H1 (cell line): ENCODE data around the gene GALNT17. TPM values are rescaled to one million over a fixed set of nuclear protein-coding genes. Genes with fewer than 3 reads are reported as not detected.

Source experiments
- CTCF ChIA-PET: fragments of 300-600 bp; sonication (Branson Sonifier 250); formaldehyde crosslinking; loops from one replicate; lab custom pipeline; 2021; ENCODE audit not compliant: partially characterized antibody; lab: Charles Lee
- POLR2A ChIA-PET: fragments of 300-600 bp; sonication (Branson Sonifier 250); formaldehyde crosslinking; loops from one replicate; lab custom pipeline; 2021; ENCODE audit warnings: inconsistent platforms; ENCODE audit not compliant: partially characterized antibody; lab: Charles Lee
- DNase-seq, 2 experiments: peaks; one replicate each; pipeline versions ENCODE4 v3.0.0 to v3.0.0-alpha.2; 2010 to 2022; ENCODE audit warnings: low spot score in 2 of 2, low read depth in 1 of 2, mixed read lengths in 1 of 2
- FAIRE-seq: peaks from 2 replicates; lab custom pipeline; 2011; peaks lifted over from hg19 to GRCh38; lab: Jason Lieb, UNC
- H2AFZ ChIP-seq: 2 replicates; pipeline ENCODE4 v1.8.1; 2012; ENCODE audit warnings: low read length, inconsistent platforms
- H2AK5ac ChIP-seq: 2 replicates; pipeline ENCODE4 v1.6.1; 2013; ENCODE audit warnings: low read depth, low read length
- H2BK120ac ChIP-seq: replicated peaks from 2 replicates; pipeline ENCODE3; 2013; ENCODE audit warnings: low read depth, low read length, inconsistent platforms
- H2BK12ac ChIP-seq: 2 replicates; pipeline ENCODE4 v1.6.1; 2013; ENCODE audit warnings: low read depth, low read length
- H2BK15ac ChIP-seq: 2 replicates; pipeline ENCODE4 v1.6.1; 2013; ENCODE audit warnings: low read length
- H2BK20ac ChIP-seq: 2 replicates; pipeline ENCODE4 v1.6.1; 2013; ENCODE audit warnings: low read length
- H2BK5ac ChIP-seq: 2 replicates; pipeline ENCODE4 v1.6.1; 2013; ENCODE audit warnings: low read depth, low read length
- H3K14ac ChIP-seq: 2 replicates; pipeline ENCODE4 v1.6.1; 2013; ENCODE audit warnings: inconsistent platforms; ENCODE audit not compliant: insufficient read length
- H3K18ac ChIP-seq: 2 replicates; pipeline ENCODE4 v1.6.1; 2013; ENCODE audit warnings: low read length; ENCODE audit errors: extremely low read depth
- H3K23ac ChIP-seq: 2 replicates; pipeline ENCODE4 v1.6.1; 2013; ENCODE audit warnings: inconsistent platforms; ENCODE audit not compliant: insufficient read length
- H3K23me2 ChIP-seq: 2 replicates; pipeline ENCODE4 v1.6.1; 2013; ENCODE audit warnings: low read depth, low read length
- H3K27ac ChIP-seq: 2 replicates; pipeline ENCODE4 v1.6.1; 2011; ENCODE audit warnings: low read depth, low read length, inconsistent platforms
- H3K27me3 ChIP-seq, 4 experiments: replicated peaks in 1 of 4; 1 replicate in 1 of 4; 2 replicates in 3 of 4; pipeline versions ENCODE4 v1.6.1 to v1.8.1; 2011 to 2013; ENCODE audit warnings: low read length in 3 of 4, mild to moderate bottlenecking in 3 of 4, inconsistent platforms in 2 of 4, mixed read lengths in 2 of 4, moderate library complexity in 1 of 4; ENCODE audit not compliant: control insufficient read depth in 3 of 4, insufficient read depth in 3 of 4; ENCODE audit errors: extremely low read depth in 1 of 4
- H3K36me3 ChIP-seq, 4 experiments: 2 replicates each; pipeline versions ENCODE4 v1.6.1 to v1.8.1; 2011 to 2013; ENCODE audit warnings: mild to moderate bottlenecking in 4 of 4, low read length in 3 of 4, moderate library complexity in 2 of 4, control low read depth in 1 of 4, inconsistent platforms in 1 of 4; ENCODE audit not compliant: insufficient read depth in 4 of 4, control insufficient read depth in 2 of 4
- H3K4ac ChIP-seq: replicated peaks from 2 replicates; pipeline ENCODE3; 2013; ENCODE audit warnings: low read length, low read depth, mixed read lengths, inconsistent platforms; ENCODE audit not compliant: insufficient read length
- H3K4me1 ChIP-seq, 4 experiments: replicated peaks in 1 of 4; 1 replicate in 1 of 4; 2 replicates in 3 of 4; pipeline versions ENCODE4 v1.6.1 to v1.8.1; 2011 to 2013; ENCODE audit warnings: low read length in 3 of 4, inconsistent platforms in 2 of 4, mixed read lengths in 1 of 4; ENCODE audit not compliant: insufficient read depth in 4 of 4, control insufficient read depth in 3 of 4
- H3K4me2 ChIP-seq, 2 experiments: 2 replicates each; pipeline versions ENCODE4 v1.6.1 to v1.8.1; 2011 to 2013; ENCODE audit warnings: low read depth in 2 of 2, low read length in 2 of 2, control low read depth in 1 of 2, inconsistent platforms in 1 of 2, mild to moderate bottlenecking in 1 of 2; ENCODE audit not compliant: insufficient read depth in 1 of 2
- H3K4me3 ChIP-seq, 4 experiments: fragments of 200-600, 300-600 bp in 1 of 4; sonication (generic), shearing (Covaris generic), sonication (Bioruptor Twin) in 1 of 4; 2 replicates each; pipeline versions ENCODE4 v1.5.1 to v1.8.1; 2011 to 2016; ENCODE audit warnings: low read length in 4 of 4, low read depth in 3 of 4, control low read depth in 2 of 4, inconsistent platforms in 2 of 4, mild to moderate bottlenecking in 2 of 4, mixed read lengths in 1 of 4, moderate library complexity in 1 of 4; ENCODE audit not compliant: insufficient read depth in 2 of 4; ENCODE audit errors: extremely low read depth in 1 of 4
- H3K56ac ChIP-seq: replicated peaks from 2 replicates; pipeline ENCODE3; 2013; ENCODE audit warnings: low read depth, mild to moderate bottlenecking, mixed read lengths, low read length, inconsistent platforms; ENCODE audit not compliant: insufficient read length
- H3K79me1 ChIP-seq: 2 replicates; pipeline ENCODE4 v1.6.1; 2013; ENCODE audit warnings: low read depth, low read length, control low read depth
- H3K79me2 ChIP-seq, 2 experiments: 2 replicates each; pipeline versions ENCODE4 v1.6.1 to v1.8.1; 2012 to 2013; ENCODE audit warnings: low read length in 2 of 2, mild to moderate bottlenecking in 2 of 2, inconsistent platforms in 1 of 2; ENCODE audit not compliant: insufficient read depth in 2 of 2, control insufficient read depth in 1 of 2
- H3K9ac ChIP-seq, 4 experiments: replicated peaks in 1 of 4; 1 replicate in 1 of 4; 2 replicates in 3 of 4; pipeline versions ENCODE4 v1.6.1 to v1.8.1; 2011 to 2013; ENCODE audit warnings: low read depth in 3 of 4, low read length in 3 of 4, control low read depth in 2 of 4, mild to moderate bottlenecking in 2 of 4, moderate library complexity in 2 of 4, inconsistent platforms in 1 of 4; ENCODE audit errors: extremely low read depth in 1 of 4
- H3K9me3 ChIP-seq, 2 experiments: 2 replicates each; pipeline versions ENCODE4 v1.6.1 to v1.8.1; 2012 to 2013; ENCODE audit warnings: mild to moderate bottlenecking in 2 of 2, moderate library complexity in 2 of 2, control low read depth in 1 of 2, inconsistent platforms in 1 of 2, low read depth in 1 of 2, low read length in 1 of 2, mixed read lengths in 1 of 2; ENCODE audit not compliant: insufficient read depth in 2 of 2
- H4K20me1 ChIP-seq, 2 experiments: replicated peaks in 1 of 2; 2 replicates each; pipeline versions ENCODE3 to v1.8.1; 2011 to 2013; ENCODE audit warnings: inconsistent platforms in 2 of 2, low read length in 2 of 2, mild to moderate bottlenecking in 1 of 2; ENCODE audit not compliant: insufficient read depth in 2 of 2, control insufficient read depth in 1 of 2
- H4K5ac ChIP-seq: 2 replicates; pipeline ENCODE4 v1.6.1; 2013; ENCODE audit warnings: low read length, low read depth, mixed read lengths, inconsistent platforms; ENCODE audit not compliant: insufficient read length
- H4K8ac ChIP-seq: 2 replicates; pipeline ENCODE4 v1.8.0; 2013; ENCODE audit warnings: mild to moderate bottlenecking, moderate library complexity, low read length, inconsistent platforms; ENCODE audit not compliant: insufficient read depth; ENCODE audit errors: extremely low read depth
- H4K91ac ChIP-seq: replicated peaks from 2 replicates; pipeline ENCODE3; 2013; ENCODE audit warnings: low read length, mixed read lengths, inconsistent platforms; ENCODE audit not compliant: insufficient read length
- CTBP2 ChIP-seq: IDR thresholded peaks from 2 replicates; pipeline ENCODE4 v1.7.0; 2011; ENCODE audit warnings: borderline replicate concordance, mild to moderate bottlenecking, moderate library complexity, mixed read lengths, low read length; ENCODE audit not compliant: insufficient read depth, insufficient read length
- FOSL1 ChIP-seq: IDR thresholded peaks from 2 replicates; pipeline ENCODE4 v1.6.1; 2011; ENCODE audit warnings: mild to moderate bottlenecking, low read depth, low read length, moderate library complexity; ENCODE audit not compliant: insufficient read depth
- HDAC2 ChIP-seq, 2 experiments: fragments of 300-600 bp in 1 of 2; sonication (generic) in 1 of 2; IDR thresholded peaks; 2 replicates each; pipeline ENCODE4 v1.6.1; 2011 to 2012; ENCODE audit warnings: low read depth in 2 of 2, low read length in 2 of 2, mild to moderate bottlenecking in 2 of 2, moderate library complexity in 2 of 2, borderline replicate concordance in 1 of 2, inconsistent platforms in 1 of 2
- HDAC6 ChIP-seq: IDR thresholded peaks from one replicate; pipeline ENCODE4 v1.7.1; 2012; ENCODE audit warnings: low read depth, mild to moderate bottlenecking, inconsistent platforms, low read length, moderate library complexity
- MAX ChIP-seq: IDR thresholded peaks from 2 replicates; pipeline ENCODE4 v1.6.1; 2012; ENCODE audit warnings: inconsistent platforms
- SAP30 ChIP-seq: fragments of 300-600 bp; sonication (generic); IDR thresholded peaks from 2 replicates; pipeline ENCODE4 v1.7.1; 2012; ENCODE audit warnings: low read length, moderate library complexity, mild to moderate bottlenecking, inconsistent platforms; ENCODE audit not compliant: insufficient read depth, insufficient replicate concordance
- SIRT6 ChIP-seq: IDR thresholded peaks from one replicate; pipeline ENCODE4 v1.7.1; 2012; ENCODE audit warnings: low read length, inconsistent platforms
- SUZ12 ChIP-seq: fragments of 200-600 bp; sonication (generic); IDR thresholded peaks from 2 replicates; pipeline ENCODE4 v1.6.1; 2012; ENCODE audit warnings: mild to moderate bottlenecking, inconsistent platforms, low read length, moderate library complexity, mixed read lengths
- TBP ChIP-seq: IDR thresholded peaks from 2 replicates; pipeline ENCODE4 v1.6.1; 2011; ENCODE audit warnings: low read depth, low read length, improper control_type of control experiment
- TCF12 ChIP-seq: IDR thresholded peaks from 2 replicates; pipeline ENCODE4 v1.6.1; 2011; ENCODE audit warnings: low read depth, mild to moderate bottlenecking, low read length
- TEAD4 ChIP-seq: IDR thresholded peaks from 2 replicates; pipeline ENCODE4 v1.6.1; 2012; ENCODE audit warnings: low read depth, low read length, inconsistent platforms, mixed read lengths
- USF2 ChIP-seq: IDR thresholded peaks from 2 replicates; pipeline ENCODE4 v1.6.1; 2011; ENCODE audit warnings: low read length, improper control_type of control experiment
- YY1 ChIP-seq: IDR thresholded peaks from 2 replicates; pipeline ENCODE4 v1.6.1; 2011; ENCODE audit warnings: low read depth, mild to moderate bottlenecking, low read length
- WGBS, 2 experiments: shearing (Covaris generic) in 1 of 2; methylation state at CpG; one replicate each; pipeline versions ENCODE4 v1.1.6 to v1.1.7; 2013 to 2015; ENCODE audit warnings: low lambda C conversion rate in 2 of 2, mixed read lengths in 2 of 2, inconsistent platforms in 1 of 2, low coverage in 1 of 2, missing lambda C conversion rate in 1 of 2; ENCODE audit not compliant: insufficient replicate concordance in 2 of 2, insufficient coverage in 1 of 2, insufficient read length in 1 of 2; ENCODE audit errors: extremely low coverage in 1 of 2, missing lambda C conversion rate in 1 of 2; 5-methylcytosine and 5-hydroxymethylcytosine counted together
- polyA plus RNA-seq, 7 experiments: library from polyadenylated mRNA; depleted of rRNA in 3 of 7; stranded (reverse) in 5 of 7; unstranded in 2 of 7; fragments of >200 nt in 5 of 7; fragments of 200-250 nt in 2 of 7; gene quantifications; 1 replicate in 5 of 7; 2 replicates in 1 of 7; 4 replicates in 1 of 7; pipeline versions ENCODE4 v1.2.1 to v1.2.3, GENCODE V29; 2011 to 2013; ENCODE audit warnings: missing spikeins in 2 of 7, mixed read lengths in 2 of 7
- total RNA-seq: library from RNA; stranded (reverse); fragmentation: NEBNext Ultra II Directional; extraction: Animal tissue kit (Norgen Biotek cat#: 25700); gene quantifications from 2 replicates; pipeline ENCODE4 v1.2.1, GENCODE V29; 2021

The GALNT17 gene
- total and polyA plus RNA-seq, 2 of the 8 experiments (the other 6 are each of a cell fraction or from before 2014, with no cell fraction given), result 37.7 to 47.0 TPM

GRCh38 chr7:71173955-71174354, 42.0 kb downstream of the GALNT17 start:
- H2BK20ac ChIP-seq, result no peak overlapping the region
- no peak overlapping the region for H3K14ac ChIP-seq
- no peak overlapping the region for H3K18ac ChIP-seq
- no peak for DNase-seq
- no peak for FAIRE-seq
- H3K9ac ChIP-seq, result no peak overlapping the region
- peaks cover 0 to 12% (median 8%) of the 10 kb centered on the region in 4 experiments; a peak in 4 of 7 replicates for H3K4me1 ChIP-seq
- no peaks in the 10 kb centered on the region for H3K9me3 ChIP-seq
- H2BK12ac ChIP-seq, result no peak overlapping the region
- no peak overlapping the region for H3K4me3 ChIP-seq
- peaks cover 10% of the 10 kb centered on the region for H3K79me1 ChIP-seq
- H3K4me2 ChIP-seq, result no peak overlapping the region
- H2AFZ ChIP-seq, result no peak overlapping the region
- no peak overlapping the region for H3K27ac ChIP-seq
- H4K5ac ChIP-seq, result no peak overlapping the region
- no peaks in the 10 kb centered on the region for H3K27me3 ChIP-seq
- H2BK5ac ChIP-seq, result no peak overlapping the region
- no peak overlapping the region for H3K23ac ChIP-seq
- POLR2A ChIA-PET, result no interaction called here
- H4K91ac ChIP-seq, result no peak overlapping the region
- H2AK5ac ChIP-seq, result no peak overlapping the region
- H3K79me2 ChIP-seq, result peaks cover 13 to 97% of the 10 kb centered on the region in 2 experiments
- H3K36me3 ChIP-seq, result no peaks in the 10 kb centered on the region
- no peak overlapping the region for H3K4ac ChIP-seq
- CTCF ChIA-PET, result interaction anchor here (0.6 kb wide), 1 partner anchor 529 kb away, joined by 3 read pairs; no protein-coding TSS in a partner anchor
- no peak overlapping the region for H4K8ac ChIP-seq
- no peaks in the 10 kb centered on the region; the same call in 1 of the 2 replicates for H3K23me2 ChIP-seq
- WGBS, 2 experiments, result 92% methylated on average over 7 of the region's 7 CpGs; no CpG with 5 or more reads in 1 of the 2 experiments
- peaks cover 5 to 12% of the 10 kb centered on the region in 2 experiments for H4K20me1 ChIP-seq
- H2BK15ac ChIP-seq, result no peak overlapping the region
- TF ChIP-seq SAP30 (no peak), TEAD4 (no peak), HDAC6 (no peak), HDAC2 (IDR thresholded peaks at IDR 0.05; ENCODE audit: borderline replicate concordance in 1 of 2, low read depth in 2 of 2, low read length in 2 of 2) (no peak), FOSL1 (no peak), TCF12 (no peak), YY1 (no peak), SUZ12 (no peak), USF2 (no peak), TBP (no peak), MAX (no peak), CTBP2 (no peak), SIRT6 (no peak)
- TF ChIP-seq, all 59 proteins: peak for 0
- no peak overlapping the region for H3K56ac ChIP-seq
- no peak overlapping the region for H2BK120ac ChIP-seq
